Heart left ventricle (tissue), 13 donors: ENCODE measurements around the gene UPK3B.
"Not testable (repeated sequence)": the region's sequence is repeated elsewhere in the genome, so short reads cannot be mapped to it uniquely, and the experiment has no call there.

Source experiments
- CTCF ChIP-seq, 12 donors: fragments of 200-600 bp; sonication (generic) in 4 of 12; IDR thresholded peaks; one replicate each; pipeline versions ENCODE4 v1.5.0 to v1.8.0; 2018 to 2022; ENCODE audit warnings: antibody characterized with exemption in 12 of 12, mild to moderate bottlenecking in 5 of 12
- POLR2A ChIP-seq, 2 donors: fragments of 450-650 bp; IDR thresholded peaks; one replicate each; pipeline ENCODE4 v1.6.1; 2017; ENCODE audit warnings: antibody characterized with exemption in 2 of 2, mild to moderate bottlenecking in 2 of 2, moderate library complexity in 2 of 2
- donor health status: ischemic (EF 13 %, LVEDD 7.1; RV severe dilation, severe dysfunction).
- donor health status: DM: no; HTN: yes; CAD: no.
- donor health status: DM: no; HTN: no; CAD: no.
- donor health status: ischemic (EF 25% LVEDD 6.9; RV normal size, moderate dysfunction).
- donor health status: ischemic (EF 25% LVEDD 5.7; RV mildly dilated, moderate dysfunction).
- donor health status: ischemic (EF 35%, LVEDD 5.7; RV mildly dilated, moderate dysfunction).
- donor health status: nonischemic (EF 11% LVEDD 7.7; RV severe dilation, severe dysfunction).
- donor health status: DM: yes; HTN: yes; CAD: no.
- donor health status: PGD.
- donor health status: ischemic (EF 29% LVEDD 5.4; RV normal size, mild dysfunction).
- donor health status: nonischemic (EF 23%, LVEDD 6.1; RV moderate dilation, normal function).

- not testable (repeated sequence) for TF ChIP-seq CTCF, POLR2A (IDR thresholded peaks at IDR 0.05)
Observed at GRCh38 chr7:76531643-76532042, 21.3 kb downstream of the UPK3B start.
